K562 (cell line): ENCODE results near the gene USP16. TPM values are rescaled to one million over a fixed set of nuclear protein-coding genes. Genes with fewer than 3 reads are reported as not detected.

Experiments used
- ELK3 ChIP-seq: fragments of 450-650 bp; formaldehyde crosslinking; IDR thresholded peaks from 2 replicates; pipeline ENCODE4 v1.4.0; 2020; ENCODE audit warnings: mild to moderate bottlenecking
- KAT7 ChIP-seq: sonication (generic); formaldehyde crosslinking; IDR thresholded peaks from 2 replicates; pipeline ENCODE4 v1.8.0; 2022; ENCODE audit warnings: missing genetic modification reagents, mild to moderate bottlenecking, borderline replicate concordance
- NCOR1 ChIP-seq: fragments of 450-650 bp; IDR thresholded peaks from 2 replicates; pipeline ENCODE4 v1.6.1; 2016; ENCODE audit warnings: mild to moderate bottlenecking, moderate library complexity
- PPARD ChIP-seq: fragments of 250-450 bp; sonication (Bioruptor Pico); IDR thresholded peaks from 2 replicates; pipeline ENCODE4 v1.8.0; 2022; ENCODE audit warnings: inconsistent platforms, mild to moderate bottlenecking, moderate library complexity
- RAD21 ChIP-seq, 2 experiments: fragments of 250-450 bp in 1 of 2; fragments of 450-650 bp in 1 of 2; sonication (Bioruptor Pico) in 1 of 2; formaldehyde crosslinking in 1 of 2; IDR thresholded peaks in 1 of 2; conservative IDR thresholded peaks in 1 of 2; 2 replicates each; pipeline versions ENCODE4 v1.4.0 to v1.8.0; 2020 to 2022; ENCODE audit warnings: mild to moderate bottlenecking in 2 of 2, moderate library complexity in 1 of 2
- RBM34 ChIP-seq: fragments of 200-400 bp; formaldehyde crosslinking; IDR thresholded peaks from 2 replicates; pipeline ENCODE4 v1.6.1; 2018; ENCODE audit warnings: low read length, borderline replicate concordance; ENCODE audit not compliant: insufficient read depth
- RREB1 ChIP-seq: fragments of 250-450 bp; sonication (Bioruptor Pico); IDR thresholded peaks from 2 replicates; pipeline ENCODE4 v1.4.0; 2020
- TCF7 ChIP-seq: sonication (generic); IDR thresholded peaks from 2 replicates; pipeline ENCODE4 v1.6.1; 2016; ENCODE audit warnings: antibody characterized with exemption, borderline replicate concordance
- TEAD1 ChIP-seq, 2 experiments: fragments of 450-650 bp in 1 of 2; sonication (generic) in 1 of 2; formaldehyde crosslinking; IDR thresholded peaks; 2 replicates each; pipeline versions ENCODE4 v1.4.0 to v1.8.0; 2020 to 2022; ENCODE audit warnings: mild to moderate bottlenecking in 2 of 2, missing genetic modification reagents in 1 of 2
- ZEB2 ChIP-seq: fragments of 450-650 bp; IDR thresholded peaks from 2 replicates; pipeline ENCODE4 v1.6.1; 2016
- ZNF134 ChIP-seq: fragments of 250-450 bp; sonication (Bioruptor Pico); conservative IDR thresholded peaks from 2 replicates; pipeline ENCODE4 v1.4.0; 2020
- ZNF592 ChIP-seq: fragments of 450-650 bp; IDR thresholded peaks from 2 replicates; pipeline ENCODE4 v1.6.1; 2017; ENCODE audit warnings: antibody characterized with exemption, mild to moderate bottlenecking
- polyA plus RNA-seq, 8 experiments: library from polyadenylated mRNA; depleted of rRNA in 4 of 8; stranded (reverse) in 5 of 8; unstranded in 3 of 8; fragments of >200 nt; fragmentation: Nextera tagmentation in 2 of 8; fragmentation: Illumina TruSeq in 1 of 8; extraction: Ambion mirVana in 2 of 8; extraction: Trizol in 1 of 8; gene quantifications; 2 replicates each; pipeline versions ENCODE4 v1.2.1 to v1.2.3, GENCODE V29; 2011 to 2014; ENCODE audit warnings: inconsistent platforms in 1 of 8, missing spikeins in 1 of 8
- total RNA-seq, 7 experiments: library from RNA; depleted of rRNA in 6 of 7; stranded (reverse); fragments of >200 nt in 6 of 7; fragmentation: Illumina TruSeq in 2 of 7; extraction: Trizol in 2 of 7; gene quantifications; 2 replicates each; pipeline versions ENCODE4 v1.2.1 to v1.2.3, GENCODE V29; 2011 to 2021; ENCODE audit warnings: low replicate concordance in 1 of 7
- TF ChIP-seq, protein P1 (sequence below): fragments of 450-650 bp; formaldehyde crosslinking; IDR thresholded peaks from 2 replicates; pipeline ENCODE4 v1.4.0; 2020; ENCODE audit warnings: mild to moderate bottlenecking, moderate library complexity
- TF ChIP-seq, protein P2 (sequence below): fragments of 250-450 bp; sonication (Bioruptor Pico); IDR thresholded peaks from 2 replicates; pipeline ENCODE4 v1.8.0; 2022; ENCODE audit warnings: moderate library complexity, mild to moderate bottlenecking, inconsistent platforms

Gene USP16
- total and polyA plus RNA-seq, 9 of the 15 experiments (the other 6 are each of a cell fraction or from before 2014, with no cell fraction given), result 38.4 to 90.9 (median 62.8) TPM

- TF ChIP-seq ZNF592 (0 out of 2 replicates have a peak, but pooled peaks have one; percentile 36), ZNF134 (0 out of 2 replicates have a peak, but pooled peaks have one; percentile 34), ZEB2 (0 out of 2 replicates have a peak, but pooled peaks have one; percentile 31), RAD21 (CRISPR knock-in tag; conservative IDR thresholded peaks at IDR 0.05 in 1 of 2, IDR thresholded peaks at IDR 0.05 in 1 of 2) (peak in 1 of 2 experiments; percentile 23; a peak in 2 of 4 replicates), RREB1 (peak; percentile 78; the same call in 1 of the 2 replicates), PPARD (CRISPR knock-in tag) (no peak), KAT7 (CRISPR knock-in tag) (no peak), TEAD1 (CRISPR knock-in tag; IDR thresholded peaks at IDR 0.05) (0 out of 4 replicates have a peak, but pooled peaks of 1 of the 2 experiments have one; percentile 39), TCF7 (0 out of 2 replicates have a peak, but pooled peaks have one; percentile 34), RBM34 (no peak), ELK3 (CRISPR knock-in tag) (0 out of 2 replicates have a peak, but pooled peaks have one; percentile 71), NCOR1 (0 out of 2 replicates have a peak, but pooled peaks have one; percentile 26)
- TF ChIP-seq, protein P1, sequence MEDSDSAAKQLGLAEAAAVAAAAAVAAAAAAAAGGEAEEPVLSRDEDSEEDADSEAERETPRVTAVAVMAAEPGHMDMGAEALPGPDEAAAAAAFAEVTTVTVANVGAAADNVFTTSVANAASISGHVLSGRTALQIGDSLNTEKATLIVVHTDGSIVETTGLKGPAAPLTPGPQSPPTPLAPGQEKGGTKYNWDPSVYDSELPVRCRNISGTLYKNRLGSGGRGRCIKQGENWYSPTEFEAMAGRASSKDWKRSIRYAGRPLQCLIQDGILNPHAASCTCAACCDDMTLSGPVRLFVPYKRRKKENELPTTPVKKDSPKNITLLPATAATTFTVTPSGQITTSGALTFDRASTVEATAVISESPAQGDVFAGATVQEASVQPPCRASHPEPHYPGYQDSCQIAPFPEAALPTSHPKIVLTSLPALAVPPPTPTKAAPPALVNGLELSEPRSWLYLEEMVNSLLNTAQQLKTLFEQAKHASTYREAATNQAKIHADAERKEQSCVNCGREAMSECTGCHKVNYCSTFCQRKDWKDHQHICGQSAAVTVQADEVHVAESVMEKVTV (CRISPR knock-in tag), result peak; percentile 38; the same call in 1 of the 2 replicates
- TF ChIP-seq, protein P2, sequence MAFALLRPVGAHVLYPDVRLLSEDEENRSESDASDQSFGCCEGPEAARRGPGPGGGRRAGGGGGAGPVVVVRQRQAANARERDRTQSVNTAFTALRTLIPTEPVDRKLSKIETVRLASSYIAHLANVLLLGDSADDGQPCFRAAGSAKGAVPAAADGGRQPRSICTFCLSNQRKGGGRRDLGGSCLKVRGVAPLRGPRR (CRISPR knock-in tag), result 0 out of 2 replicates have a peak, but pooled peaks have one; percentile 29
Measured at GRCh38 chr21:29074007-29074376, 49.5 kb downstream of the USP16 start (continued).
